IPS DF 19.7 (cell line): ENCODE measurements around the gene EPHA10.

Source experiments
- DNase-seq: peaks from one replicate; pipeline ENCODE4 v3.0.0-alpha.2; 2013; ENCODE audit warnings: low read depth, low spot score

The EPHA10 gene

GRCh38 chr1:37676281-37677142, 88.4 kb downstream of the EPHA10 start:
- DNase-seq: no peak

DNA sequence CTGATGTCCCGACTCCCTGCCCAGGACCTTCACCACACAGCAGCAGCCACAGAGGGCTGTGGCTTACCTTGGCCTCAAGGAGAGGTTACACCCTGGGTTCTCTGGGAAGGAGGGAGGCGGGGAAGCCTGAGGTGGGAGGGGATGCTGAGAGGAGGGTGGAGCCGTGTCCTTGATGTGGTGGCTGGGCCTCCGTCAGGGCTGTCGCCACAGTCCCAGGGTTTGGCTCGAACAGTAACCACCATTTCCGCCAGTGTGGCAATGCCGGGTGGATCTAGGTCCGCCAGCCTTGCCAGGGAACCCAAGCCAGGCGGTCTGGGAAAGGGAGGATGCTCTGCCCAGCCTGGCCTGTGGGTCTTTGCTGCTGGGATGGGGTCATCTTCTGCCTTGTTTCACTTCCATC, 91.0 kb downstream of the EPHA10 start:
- DNase-seq: no peak

DNA sequence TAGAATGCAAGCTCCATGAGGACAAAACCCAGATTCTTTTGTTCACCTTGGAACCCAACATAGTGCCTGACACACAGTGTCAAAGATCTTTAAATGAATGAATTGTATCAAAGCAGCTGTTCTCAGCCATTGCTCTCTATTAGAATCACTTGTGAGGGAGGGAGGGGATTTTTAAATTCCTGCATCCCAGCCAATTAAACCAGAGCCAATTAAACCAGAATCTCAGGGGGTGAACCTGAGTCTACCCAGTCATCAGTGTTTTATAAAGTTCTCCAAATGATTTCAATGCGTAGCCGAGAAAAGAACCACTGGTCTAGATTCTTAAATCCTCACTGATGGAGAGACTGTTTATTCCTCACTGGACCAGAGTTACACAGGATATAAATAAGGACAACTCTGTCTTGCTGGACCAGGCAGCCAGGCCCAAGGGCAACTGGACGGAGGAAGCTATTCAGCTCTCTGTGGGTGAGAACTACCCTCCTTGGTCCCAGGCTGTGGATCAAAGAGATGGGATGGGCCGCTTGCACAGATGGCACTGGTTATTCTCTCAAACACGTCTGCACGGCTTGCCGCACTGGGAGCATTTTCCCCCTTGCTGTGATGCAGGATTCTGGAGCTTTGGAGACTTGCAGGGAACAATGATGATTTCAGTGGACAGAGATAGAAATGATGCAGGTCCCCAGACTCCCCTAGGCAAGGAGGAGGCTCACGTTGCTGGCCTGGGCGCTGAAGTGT, 92.6 kb downstream of the EPHA10 start:
- DNase-seq: no peak

GRCh38 chr1:37671261-37671660, 93.7 kb downstream of the EPHA10 start:
- no peak for DNase-seq

GRCh38 chr1:37670133-37670532, 94.8 kb downstream of the EPHA10 start:
- DNase-seq: no peak

GRCh38 chr1:37667023-37667671, 97.8 kb downstream of the EPHA10 start:
- DNase-seq: no peak

GRCh38 chr1:37666241-37666867, 98.6 kb downstream of the EPHA10 start:
- no peak for DNase-seq
